Ishikawa (cell line): ENCODE data around the gene GRIN2D.

ENCODE experiments used
- EP300 ChIP-seq: IDR thresholded peaks from 2 replicates; pipeline ENCODE4 v1.6.1; 2012; ENCODE audit warnings: borderline replicate concordance
- FOXM1 ChIP-seq: IDR thresholded peaks from 2 replicates; pipeline ENCODE4 v1.6.1; 2012; ENCODE audit warnings: low read depth, borderline replicate concordance
- TAF1 ChIP-seq: IDR thresholded peaks from 2 replicates; pipeline ENCODE4 v1.6.1; 2012; ENCODE audit warnings: low read depth, mild to moderate bottlenecking
- TEAD4 ChIP-seq: IDR thresholded peaks from 2 replicates; pipeline ENCODE4 v1.6.1; 2012
- YY1 ChIP-seq: IDR thresholded peaks from 2 replicates; pipeline ENCODE4 v1.6.1; 2012; ENCODE audit warnings: low read depth
- ZBTB7A ChIP-seq: IDR thresholded peaks from 2 replicates; pipeline ENCODE4 v1.6.1; 2012; ENCODE audit warnings: low read depth

- TF ChIP-seq EP300 (no peak), FOXM1 (no peak), TEAD4 (no peak), YY1 (no peak), TAF1 (no peak), ZBTB7A (no peak)
These were observed 459 bp upstream of the GRIN2D start for GRCh38 chr19:48392860-48393558.
